Stimulated activated CD4-positive, alpha-beta T cell treated with anti-CD3 and anti-CD28 coated beads, TNF-alpha, amount 100 ng/mL, for 1 hour (primary cell): ENCODE results near the gene MCTP1.

Source experiments
- DNase-seq, 3 donors: peaks; one replicate each; pipeline ENCODE4 v3.0.0-alpha.2; 2020; ENCODE audit warnings: low read depth in 3 of 3, low spot score in 1 of 3

MCTP1 gene

DNA sequence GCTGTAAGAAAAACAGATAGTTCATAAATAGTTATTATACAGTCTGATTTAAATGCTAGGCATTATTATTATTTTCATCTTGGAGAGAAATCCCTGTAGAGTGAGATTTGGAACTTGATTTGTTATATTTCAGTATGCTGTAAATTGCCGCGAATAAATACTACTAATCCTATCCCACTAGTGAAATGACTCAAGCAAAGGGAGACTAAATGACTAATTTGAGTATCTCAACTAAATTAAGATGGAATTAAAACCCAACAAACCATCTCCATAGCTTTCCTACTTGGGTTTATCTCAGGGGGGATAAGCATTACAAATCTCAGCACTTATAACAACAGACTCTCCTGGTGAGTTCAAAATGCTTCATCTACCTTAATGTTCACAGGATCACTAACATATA lies 206.0 kb downstream of the MCTP1 start:
- DNase-seq, result no peak

DNA sequence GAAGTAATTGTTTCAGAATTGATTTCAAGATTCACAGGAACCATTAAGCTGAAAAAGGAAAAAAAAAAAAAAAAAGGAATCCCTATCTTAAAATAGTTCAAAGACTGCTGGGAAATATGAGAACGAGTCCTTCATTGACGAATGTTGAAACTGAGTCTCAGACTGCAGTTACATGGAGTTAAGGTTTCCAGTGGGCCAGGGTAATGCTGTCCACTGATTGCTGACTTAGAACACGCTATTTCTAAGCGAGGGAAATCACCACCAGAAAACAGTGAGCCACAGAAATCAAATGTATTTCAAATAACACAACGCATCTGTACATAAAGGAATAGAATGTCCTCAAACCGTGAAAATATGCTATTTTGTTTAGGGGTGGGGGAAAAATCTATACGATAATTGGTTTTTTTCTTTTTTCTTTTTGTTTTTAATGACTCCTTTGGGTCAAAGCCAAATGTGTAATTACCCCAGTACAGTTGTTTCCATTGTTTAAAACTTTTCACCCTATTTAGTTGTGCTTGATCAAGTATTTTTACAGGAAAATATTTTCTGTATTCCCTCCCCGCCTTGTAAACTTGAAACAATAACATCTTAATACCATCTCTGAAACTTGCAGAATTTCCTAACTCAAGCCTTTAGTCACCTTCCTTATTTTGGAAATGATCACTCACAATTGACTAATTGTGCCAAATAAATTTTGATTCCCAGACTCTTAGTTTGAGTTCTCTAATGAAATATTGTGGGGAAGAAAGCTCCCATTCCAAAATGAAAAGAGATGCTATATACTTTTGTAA lies 208.3 kb downstream of the MCTP1 start:
- no peak for DNase-seq

DNA sequence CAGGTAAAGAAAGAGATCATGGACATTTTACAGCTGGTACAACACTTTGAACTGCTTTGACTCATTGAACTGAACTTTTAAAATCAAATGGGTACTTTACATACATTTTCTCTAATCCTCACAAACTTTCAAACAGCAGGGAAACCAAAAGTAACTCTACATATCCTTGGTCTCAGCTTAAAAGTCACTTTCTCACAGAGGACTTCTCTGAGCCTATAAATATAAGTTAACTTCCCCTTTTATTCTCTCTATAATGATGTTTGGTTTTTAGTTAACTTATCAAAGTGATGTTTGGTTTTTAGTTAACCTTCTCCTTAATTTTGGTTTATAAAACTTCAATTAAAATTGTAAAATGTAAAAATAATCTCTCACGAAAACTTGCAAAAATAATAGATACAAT lies 209.8 kb downstream of the MCTP1 start:
- DNase-seq, result no peak

DNA sequence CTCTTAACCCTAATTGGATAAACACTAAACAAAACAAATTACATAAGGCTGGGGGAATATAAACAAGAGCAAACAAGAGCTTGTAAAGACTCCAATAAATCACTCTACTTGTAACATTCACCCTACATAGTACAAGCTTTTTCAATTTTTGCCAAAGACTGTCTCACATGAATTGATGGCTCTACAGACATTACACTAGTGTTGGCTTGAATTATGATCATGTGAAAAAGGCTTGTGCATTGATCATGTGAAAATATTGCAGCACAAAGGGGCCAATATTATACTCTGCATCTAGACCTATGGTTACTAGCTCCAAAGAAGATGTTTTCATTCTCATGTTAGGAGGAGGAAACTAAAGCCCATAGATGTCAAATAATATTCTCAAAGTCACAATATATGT lies 212.6 kb downstream of the MCTP1 start:
- no peak for DNase-seq

DNA sequence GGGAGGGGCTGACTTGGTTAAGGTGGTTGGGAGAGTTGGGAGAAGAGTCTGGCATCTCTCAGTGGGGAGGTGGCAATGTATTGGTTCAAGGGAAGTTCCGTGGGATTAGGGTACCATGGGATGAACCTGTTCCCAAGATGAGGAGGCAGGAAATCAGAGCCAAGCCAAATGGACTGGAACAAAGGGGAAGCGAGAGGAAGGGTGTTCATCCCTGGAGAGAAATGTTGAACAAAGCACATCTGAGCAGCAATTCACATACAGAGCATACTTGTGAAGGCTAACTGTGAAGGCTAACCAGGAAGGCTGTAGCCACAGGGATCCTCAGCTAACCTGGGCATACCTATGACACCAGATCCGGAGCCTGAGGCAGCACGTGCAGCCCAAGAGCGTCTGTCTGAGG lies 214.0 kb downstream of the MCTP1 start:
- DNase-seq, result no peak

DNA sequence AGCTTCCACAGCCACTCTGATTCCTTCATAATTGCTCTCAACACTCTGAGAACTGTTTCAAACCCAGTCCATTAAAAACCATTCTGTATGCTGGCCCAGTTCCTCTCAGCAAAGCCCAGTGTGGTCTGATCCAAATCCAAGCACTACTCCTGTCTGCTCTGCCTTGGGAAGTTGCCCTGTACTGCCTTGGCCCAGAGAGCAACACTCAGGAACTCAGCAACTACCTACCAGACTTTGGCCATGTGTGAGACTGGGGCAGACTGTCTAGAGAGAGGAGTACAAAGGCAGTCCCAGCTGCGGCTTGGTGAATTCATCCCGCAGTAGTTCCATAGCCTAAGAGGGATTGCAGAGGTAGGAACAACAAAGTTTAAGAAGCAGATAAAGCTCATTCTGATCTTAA lies 214.4 kb downstream of the MCTP1 start:
- no peak for DNase-seq

DNA sequence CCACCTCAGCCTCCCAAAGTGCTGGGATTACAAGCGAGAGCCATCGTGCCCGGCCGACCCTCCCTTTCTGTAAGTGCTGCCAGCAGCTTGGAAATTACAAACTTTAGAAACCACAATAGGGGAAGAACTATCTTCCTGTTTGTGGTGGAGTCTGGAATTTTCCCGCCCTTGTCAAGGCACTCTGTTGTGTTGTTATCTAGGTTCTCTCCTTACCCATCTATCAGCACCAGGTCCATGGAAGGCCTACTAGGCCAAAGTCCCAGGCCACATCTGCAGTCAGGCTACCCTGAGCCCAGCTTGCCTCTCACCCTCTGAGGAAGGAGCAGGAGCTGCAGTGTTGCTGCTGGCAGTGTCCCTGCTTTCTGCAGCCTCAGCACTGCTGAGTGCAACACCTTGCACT lies 214.9 kb downstream of the MCTP1 start:
- DNase-seq, result no peak

DNA sequence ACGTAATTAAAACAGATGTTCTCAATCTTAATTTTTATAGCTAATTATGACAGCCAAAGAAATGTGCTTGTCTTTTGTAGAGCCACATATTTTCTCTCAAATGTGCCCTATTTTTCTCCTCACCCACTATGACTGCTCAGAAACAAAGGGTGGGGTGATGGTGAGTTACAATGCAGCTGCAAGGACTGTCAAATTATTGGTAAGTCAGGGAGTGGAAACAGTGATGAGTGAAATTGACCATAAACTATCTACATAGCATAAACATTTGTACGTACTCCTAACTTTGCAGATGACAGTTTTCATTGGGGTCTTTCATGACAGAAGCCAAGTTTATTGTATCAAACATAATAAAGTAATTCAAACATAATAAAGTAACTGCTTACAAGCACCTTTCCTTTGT lies 215.9 kb downstream of the MCTP1 start:
- no peak for DNase-seq

DNA sequence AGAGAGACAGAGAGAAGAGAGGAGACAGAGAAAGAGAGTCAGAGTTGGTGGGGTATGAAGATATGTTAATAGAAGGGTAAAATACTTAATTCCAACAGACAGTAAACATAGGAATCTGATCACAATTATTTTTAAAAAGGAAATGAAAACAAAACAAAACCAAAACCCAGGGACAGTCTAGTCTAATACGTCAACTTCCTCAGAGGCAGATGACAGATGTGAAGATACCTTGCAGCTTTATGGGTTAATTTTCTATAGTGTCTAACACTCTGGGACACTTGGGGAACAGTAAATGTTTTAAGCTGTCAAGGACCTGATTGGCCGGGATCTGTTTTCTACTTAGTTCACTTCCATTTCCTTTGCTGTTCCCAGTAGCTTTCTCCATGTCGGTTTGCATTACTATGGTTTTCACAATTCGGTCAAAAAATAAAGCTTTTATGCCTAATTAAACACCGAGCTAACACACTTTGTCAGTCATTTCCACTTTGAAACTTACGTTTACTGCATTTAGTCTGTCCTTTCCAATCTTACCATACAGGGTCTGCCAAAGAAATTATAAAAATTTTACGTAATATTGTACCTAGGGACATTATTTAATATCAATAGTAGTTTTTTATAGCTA lies 216.5 kb downstream of the MCTP1 start:
- DNase-seq, result no peak

DNA sequence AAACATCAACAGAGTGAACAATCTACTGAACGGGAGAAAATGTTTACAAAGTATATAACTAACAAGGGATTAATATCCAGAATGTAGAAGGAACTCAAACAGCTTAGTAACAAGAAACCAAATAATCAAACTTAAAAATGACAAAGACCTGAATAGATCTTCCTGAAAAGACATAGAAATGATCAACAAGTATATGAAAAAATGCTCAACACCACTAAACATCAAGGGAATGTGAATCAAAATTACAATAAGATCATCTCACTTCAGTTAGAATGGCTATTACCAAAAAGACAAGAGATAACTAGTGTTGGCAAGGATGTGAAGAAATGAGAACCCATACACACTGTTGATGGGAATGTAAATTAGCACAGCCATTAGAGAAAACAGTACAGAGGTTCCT lies 218.8 kb downstream of the MCTP1 start:
- DNase-seq, result no peak

DNA sequence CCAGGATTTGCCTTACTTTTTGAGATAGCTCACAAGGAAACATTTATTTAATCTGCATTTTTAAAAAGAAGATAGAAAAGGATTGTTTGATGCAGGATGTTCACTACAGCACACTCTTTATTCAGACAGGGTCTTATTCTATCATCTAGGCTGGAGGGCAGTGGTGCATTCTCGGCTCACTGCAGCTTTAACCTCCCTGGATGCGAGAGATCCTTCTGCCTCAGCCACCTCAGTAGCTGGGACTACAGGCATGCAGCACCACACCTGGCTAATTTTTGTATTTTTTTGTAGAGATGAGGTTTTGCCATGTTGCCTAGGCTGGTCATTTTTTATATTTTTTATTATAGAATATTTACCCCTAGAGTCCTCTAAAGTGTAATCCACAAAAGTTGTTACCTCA lies 221.4 kb downstream of the MCTP1 start:
- DNase-seq, result no peak

DNA sequence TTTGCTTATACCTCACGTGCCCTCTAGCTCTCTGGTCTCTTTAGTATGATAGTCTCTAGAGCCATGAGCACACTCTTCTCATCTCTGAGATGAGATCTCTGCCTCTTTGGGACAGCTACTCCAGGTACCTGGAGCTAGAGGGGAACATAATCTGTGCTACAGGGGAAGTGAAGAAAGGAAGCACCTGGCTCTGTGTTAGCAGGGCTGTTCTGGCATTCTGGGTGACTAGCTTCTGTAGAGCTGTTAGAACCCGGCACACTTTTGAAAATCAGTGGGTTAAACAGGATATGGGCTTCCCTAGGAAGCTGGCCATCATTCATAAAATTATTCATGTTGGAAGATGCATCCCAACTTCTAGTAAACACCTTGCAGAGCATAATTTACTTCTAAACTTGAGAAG lies 224.8 kb downstream of the MCTP1 start:
- no peak for DNase-seq

DNA sequence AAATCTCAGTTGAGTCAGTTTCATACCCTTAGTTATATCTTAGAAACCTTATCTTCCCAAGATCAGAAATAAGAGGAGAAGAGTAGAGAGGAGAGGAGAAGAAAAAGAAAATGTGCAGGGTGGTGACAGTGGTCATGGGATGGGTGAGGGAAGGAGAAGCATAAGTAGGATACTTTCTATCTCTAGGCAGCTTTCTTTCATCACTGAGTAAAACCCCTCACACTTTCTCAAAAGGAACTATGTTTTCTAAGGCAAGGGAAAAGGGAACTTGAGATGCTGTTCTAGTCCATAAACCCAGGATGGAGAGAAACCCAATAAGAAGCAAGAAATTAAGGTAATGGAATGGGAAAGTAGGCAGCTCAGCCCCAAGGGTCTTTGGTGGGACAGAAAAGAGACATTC lies 225.3 kb downstream of the MCTP1 start:
- no peak for DNase-seq

DNA sequence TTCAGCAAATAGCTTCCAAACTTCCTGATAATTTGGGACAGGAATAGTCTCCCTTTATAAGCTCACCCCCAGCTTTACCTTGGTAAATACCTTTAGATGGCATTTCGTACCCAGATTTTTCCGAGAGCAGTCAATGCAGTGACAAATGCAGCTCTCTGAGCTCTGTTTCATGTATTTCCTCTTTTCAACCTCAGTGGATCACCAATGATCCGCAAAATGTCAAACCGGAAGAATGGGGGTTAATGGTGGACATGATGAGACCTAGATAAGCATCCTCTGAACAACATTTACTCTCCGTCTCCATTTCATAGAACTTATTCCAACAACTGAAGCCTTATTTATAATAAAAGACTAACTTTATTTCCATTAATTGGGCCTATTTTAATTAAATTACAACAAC lies 227.3 kb downstream of the MCTP1 start:
- DNase-seq, result no peak

DNA sequence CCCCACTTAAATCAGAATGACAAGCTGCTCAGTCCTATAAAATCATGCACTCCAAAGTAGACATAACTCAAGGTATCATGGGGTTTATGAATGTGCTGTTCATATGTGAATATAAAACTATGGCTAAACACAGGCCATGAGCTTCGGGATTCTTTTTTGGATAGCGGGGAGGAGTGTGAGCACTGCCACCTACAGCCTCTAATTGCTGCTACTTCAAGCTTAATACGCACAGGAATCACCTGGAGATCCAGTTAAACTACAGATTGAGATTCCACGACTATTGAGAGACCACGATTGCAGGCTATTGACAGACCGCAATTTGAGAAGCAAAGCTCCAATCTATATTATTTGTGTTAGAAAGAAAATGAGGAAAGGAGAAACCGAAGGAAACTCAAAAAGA lies 231.6 kb downstream of the MCTP1 start:
- DNase-seq, result no peak

DNA sequence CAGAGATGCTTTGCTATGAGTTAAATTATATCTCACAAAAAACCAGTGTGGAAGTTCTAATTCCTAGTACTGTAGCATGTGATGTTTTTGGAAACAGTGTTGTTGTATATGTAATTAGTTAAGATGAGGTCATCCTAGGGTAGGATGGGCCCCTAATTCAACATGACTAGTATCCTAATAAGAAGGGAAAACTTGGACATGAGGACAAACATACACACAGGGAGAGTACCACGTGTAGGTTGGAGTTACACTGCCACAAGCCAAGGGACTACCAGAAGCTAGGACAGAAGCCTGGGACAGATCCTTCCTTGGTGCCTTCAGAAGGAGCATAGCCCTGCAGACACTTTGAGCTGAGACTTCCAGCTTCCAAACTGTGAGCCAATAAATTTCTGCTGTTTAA lies 234.2 kb downstream of the MCTP1 start:
- no peak for DNase-seq

DNA sequence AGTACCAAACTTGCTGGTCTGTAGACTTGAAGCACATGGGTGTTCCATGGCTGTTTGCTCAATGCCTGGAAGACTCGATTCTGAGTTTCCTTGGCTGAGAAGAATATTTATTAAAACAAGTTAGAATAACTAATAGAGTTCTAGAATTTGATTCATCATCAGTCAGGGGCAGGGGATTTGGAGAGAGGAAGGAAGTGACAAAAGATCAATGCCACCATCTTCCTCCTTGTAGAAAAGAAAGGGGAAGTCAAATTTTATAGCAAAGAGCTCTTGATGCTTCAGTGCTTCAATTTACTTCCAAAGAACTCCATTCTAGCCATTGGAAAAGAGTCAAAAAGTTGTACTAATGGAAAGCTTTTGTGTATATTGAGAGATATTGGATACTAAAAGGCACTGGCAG lies 236.3 kb downstream of the MCTP1 start:
- DNase-seq, result no peak

DNA sequence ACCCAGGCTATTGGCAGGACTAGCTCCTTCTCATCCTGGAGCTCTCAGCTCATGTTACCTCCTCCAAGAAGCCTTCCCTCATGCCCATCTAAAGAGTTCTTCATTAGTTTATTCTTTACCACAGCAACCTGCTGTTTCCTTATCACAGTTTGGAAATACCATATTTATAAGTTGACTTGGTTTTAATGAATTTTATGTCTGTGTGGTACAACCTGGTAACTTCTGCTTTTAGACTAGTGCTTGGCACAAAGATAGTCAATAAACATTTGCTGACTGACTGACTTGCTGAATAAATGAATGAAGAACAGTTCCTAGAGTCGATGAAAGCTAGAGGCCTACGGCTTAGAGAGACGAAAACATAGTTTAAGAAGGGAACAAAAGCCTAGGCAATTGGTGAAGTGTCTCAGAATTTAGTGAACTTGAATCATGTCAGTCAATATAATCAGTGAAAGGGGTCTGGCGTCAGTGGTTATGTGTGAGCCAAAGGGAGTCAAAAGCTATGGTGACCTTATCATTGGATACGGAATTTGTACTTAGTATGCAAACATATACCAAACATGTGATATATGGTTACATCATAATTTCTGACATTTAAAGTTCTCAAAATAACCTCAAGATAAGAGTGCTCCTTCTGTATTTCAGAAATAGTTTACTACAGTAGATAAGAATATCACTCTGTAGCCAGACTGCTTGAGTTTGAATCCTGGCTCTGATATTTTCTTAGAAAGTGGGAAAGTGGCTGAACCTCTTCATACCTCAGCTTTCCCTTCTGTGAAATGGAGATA lies 239.5 kb downstream of the MCTP1 start:
- no peak for DNase-seq

DNA sequence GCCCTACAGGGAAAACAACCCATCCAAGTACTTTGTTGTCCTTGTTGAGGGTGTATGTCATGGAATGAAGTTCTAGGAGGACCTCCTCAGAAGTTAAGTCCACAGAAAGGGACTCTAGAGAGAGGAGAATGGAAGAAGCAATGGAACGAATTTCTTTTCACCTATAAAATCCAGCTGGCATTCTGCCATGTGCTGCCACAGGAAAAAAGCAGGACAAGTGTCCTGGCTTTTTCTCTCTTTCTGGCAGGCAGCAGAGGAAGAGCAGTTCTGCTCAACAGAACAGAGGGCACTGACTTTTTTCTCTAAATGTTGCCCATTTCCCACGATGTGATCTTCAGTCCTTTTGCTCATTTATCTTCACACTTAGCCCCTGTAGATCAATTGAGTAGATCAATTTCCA lies 240.8 kb downstream of the MCTP1 start:
- no peak for DNase-seq

DNA sequence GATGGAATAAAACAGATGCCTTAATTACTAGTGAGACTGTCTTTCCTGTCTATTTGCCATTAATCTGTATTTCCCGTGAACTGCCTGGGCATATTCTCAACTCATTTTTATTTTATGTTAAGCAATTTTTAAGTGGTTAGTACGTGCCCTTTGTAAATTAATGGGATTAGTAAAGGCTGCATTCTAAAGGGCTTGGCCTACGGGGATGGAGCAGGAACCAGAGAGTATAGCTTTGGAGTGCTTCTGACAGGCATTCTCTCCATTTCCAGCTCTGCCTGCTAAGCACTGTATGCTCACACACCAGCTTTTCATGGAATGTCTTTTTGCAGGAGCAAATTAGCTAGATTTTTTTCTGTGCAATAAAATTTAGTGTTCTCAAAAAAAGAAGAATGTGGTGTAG lies 241.2 kb downstream of the MCTP1 start:
- no peak for DNase-seq

DNA sequence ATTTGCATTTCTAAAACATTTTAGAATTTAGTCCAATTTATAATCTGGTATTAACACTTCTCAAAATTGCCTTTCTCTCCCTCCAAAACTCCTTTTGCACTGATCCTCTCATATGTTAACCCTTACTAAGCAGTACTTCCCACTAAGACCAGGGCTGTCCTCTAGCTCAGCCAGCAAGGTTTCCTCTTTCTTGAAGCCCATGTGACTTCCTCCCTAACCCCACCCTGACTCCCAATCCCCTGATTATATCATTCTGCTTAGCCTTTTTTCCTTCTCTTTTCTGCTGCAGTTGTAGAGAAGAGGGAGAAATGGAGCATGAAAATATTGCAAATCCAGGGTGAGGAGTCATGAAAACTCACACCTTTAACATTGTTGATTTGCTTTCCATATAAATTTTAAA lies 241.7 kb downstream of the MCTP1 start:
- no peak for DNase-seq

DNA sequence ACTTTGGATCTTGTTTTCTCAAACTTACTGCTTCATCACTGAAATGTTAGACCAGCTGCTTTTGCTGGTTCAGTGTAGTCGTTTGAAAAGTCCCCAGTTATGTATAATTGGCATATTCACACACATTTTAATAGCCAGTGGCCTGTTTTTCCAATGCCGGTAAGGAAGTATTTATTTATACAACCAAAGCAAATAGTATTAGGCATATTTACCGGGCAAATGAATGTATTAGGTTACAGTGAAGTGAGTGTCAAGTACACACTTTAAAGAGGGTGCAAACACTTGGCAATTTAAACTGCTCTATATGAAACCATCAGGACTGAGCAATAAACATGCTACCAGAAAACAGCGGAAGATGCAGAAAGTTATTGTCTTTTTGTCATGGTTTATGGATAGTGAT lies 242.9 kb downstream of the MCTP1 start:
- DNase-seq, result no peak
